Ishikawa (cell line): ENCODE data around the gene CCNI.

Experiments
- CEBPB ChIP-seq: IDR thresholded peaks from 2 replicates; pipeline ENCODE4 v1.6.1; 2012
- CREB1 ChIP-seq: IDR thresholded peaks from 2 replicates; pipeline ENCODE4 v1.6.1; 2012; ENCODE audit warnings: low read depth
- EGR1 ChIP-seq: IDR thresholded peaks from 2 replicates; pipeline ENCODE4 v1.6.1; 2012
- EP300 ChIP-seq: IDR thresholded peaks from 2 replicates; pipeline ENCODE4 v1.6.1; 2012; ENCODE audit warnings: borderline replicate concordance
- FOXM1 ChIP-seq: IDR thresholded peaks from 2 replicates; pipeline ENCODE4 v1.6.1; 2012; ENCODE audit warnings: low read depth, borderline replicate concordance
- NFIC ChIP-seq: IDR thresholded peaks from 2 replicates; pipeline ENCODE4 v1.6.1; 2012
- RAD21 ChIP-seq: IDR thresholded peaks from 2 replicates; pipeline ENCODE4 v1.6.1; 2012; ENCODE audit warnings: low read depth
- TAF1 ChIP-seq: IDR thresholded peaks from 2 replicates; pipeline ENCODE4 v1.6.1; 2012; ENCODE audit warnings: low read depth, mild to moderate bottlenecking
- TCF12 ChIP-seq: IDR thresholded peaks from 2 replicates; pipeline ENCODE4 v1.6.1; 2012; ENCODE audit warnings: low read depth
- TEAD4 ChIP-seq: IDR thresholded peaks from 2 replicates; pipeline ENCODE4 v1.6.1; 2012
- YY1 ChIP-seq: IDR thresholded peaks from 2 replicates; pipeline ENCODE4 v1.6.1; 2012; ENCODE audit warnings: low read depth
- ZBTB7A ChIP-seq: IDR thresholded peaks from 2 replicates; pipeline ENCODE4 v1.6.1; 2012; ENCODE audit warnings: low read depth
- TF ChIP-seq, protein P1 (sequence below): IDR thresholded peaks from 2 replicates; pipeline ENCODE4 v1.6.1; 2012
- TF ChIP-seq, protein P2 (sequence below): IDR thresholded peaks from 2 replicates; pipeline ENCODE4 v1.6.1; 2012; ENCODE audit warnings: low read depth, mild to moderate bottlenecking
- TF ChIP-seq, protein P3 (sequence below): IDR thresholded peaks from 2 replicates; pipeline ENCODE4 v1.6.1; 2012

CCNI gene

DNA sequence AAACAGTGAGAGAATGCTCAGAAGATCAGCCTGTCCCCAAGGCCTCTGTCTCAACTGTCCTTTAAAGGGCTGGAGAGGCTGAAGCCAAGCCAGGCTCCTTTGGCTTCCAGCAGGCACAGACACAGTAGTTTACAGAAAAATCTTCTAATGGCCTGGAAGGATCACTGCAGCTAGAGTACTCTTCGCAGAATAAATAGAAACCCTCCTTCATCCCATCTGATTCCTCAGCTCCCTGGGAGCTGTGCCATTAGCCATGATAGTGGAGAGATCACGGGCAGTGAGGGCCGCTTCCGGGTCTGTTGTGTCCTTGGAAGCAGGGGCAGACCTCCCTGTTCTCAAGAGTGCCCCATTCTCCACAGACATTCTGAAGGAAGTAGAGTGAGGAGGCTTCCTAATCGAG is 63.1 kb downstream of the CCNI start:
- TF ChIP-seq RAD21 = no peak

- TF ChIP-seq, protein P1, sequence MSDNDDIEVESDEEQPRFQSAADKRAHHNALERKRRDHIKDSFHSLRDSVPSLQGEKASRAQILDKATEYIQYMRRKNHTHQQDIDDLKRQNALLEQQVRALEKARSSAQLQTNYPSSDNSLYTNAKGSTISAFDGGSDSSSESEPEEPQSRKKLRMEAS = no peak
- TF ChIP-seq TEAD4 = no peak
- no peak for TF ChIP-seq NFIC
- TF ChIP-seq FOXM1 = no peak
- TF ChIP-seq CEBPB = no peak
- no peak for TF ChIP-seq CREB1
Measured at GRCh38 chr4:77010841-77011354, 64.9 kb downstream of the CCNI start.

GRCh38 chr4:77009511-77010115 is 66.2 kb downstream of the CCNI start:
- TF ChIP-seq TCF12 (no peak), NFIC (no peak)

DNA sequence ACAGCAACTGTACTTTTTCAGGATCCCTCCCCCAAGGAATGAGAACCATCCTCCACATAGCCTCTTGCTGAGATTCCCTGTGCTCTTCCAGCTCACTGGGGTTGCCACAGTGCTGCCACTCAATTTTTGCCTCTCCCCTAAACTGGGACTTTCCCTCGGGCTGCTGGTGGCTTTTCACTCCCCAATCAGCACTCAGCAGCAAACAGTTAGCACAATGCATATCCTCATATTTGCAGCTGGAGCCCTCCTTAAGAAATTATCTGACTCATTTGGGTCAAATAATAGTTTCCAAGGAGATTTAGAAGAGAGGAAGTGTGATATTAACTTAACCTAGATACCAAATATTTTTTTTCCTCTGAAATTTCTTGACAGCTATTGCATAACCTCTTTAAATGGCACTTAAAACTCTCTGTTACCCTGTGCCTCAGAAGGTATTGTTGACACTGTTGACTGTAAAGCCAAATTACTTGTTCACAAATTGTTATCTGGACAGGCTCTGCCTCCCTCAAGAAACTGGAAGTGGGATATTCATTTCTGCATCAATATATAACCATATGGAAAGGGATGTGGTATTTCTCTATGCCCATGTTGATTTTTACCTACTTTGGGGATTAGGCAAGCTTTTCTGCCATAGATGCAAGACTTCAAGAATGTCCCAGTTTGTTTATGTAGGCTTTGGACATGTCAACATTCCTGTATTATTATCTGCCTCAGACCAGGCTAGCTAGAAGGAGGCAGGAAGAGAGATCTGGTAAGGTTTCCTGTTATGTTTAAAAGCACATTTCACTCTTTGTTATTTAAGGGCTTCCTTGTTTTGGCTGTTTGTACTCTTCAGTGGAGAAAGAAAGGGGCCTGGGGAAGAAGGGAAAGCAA is 68.2 kb downstream of the CCNI start:
- no peak for TF ChIP-seq TAF1
- TF ChIP-seq EP300 = no peak
- no peak for TF ChIP-seq CEBPB
- TF ChIP-seq, protein P1 = no peak
- TF ChIP-seq FOXM1 = no peak
- TF ChIP-seq, protein P2, sequence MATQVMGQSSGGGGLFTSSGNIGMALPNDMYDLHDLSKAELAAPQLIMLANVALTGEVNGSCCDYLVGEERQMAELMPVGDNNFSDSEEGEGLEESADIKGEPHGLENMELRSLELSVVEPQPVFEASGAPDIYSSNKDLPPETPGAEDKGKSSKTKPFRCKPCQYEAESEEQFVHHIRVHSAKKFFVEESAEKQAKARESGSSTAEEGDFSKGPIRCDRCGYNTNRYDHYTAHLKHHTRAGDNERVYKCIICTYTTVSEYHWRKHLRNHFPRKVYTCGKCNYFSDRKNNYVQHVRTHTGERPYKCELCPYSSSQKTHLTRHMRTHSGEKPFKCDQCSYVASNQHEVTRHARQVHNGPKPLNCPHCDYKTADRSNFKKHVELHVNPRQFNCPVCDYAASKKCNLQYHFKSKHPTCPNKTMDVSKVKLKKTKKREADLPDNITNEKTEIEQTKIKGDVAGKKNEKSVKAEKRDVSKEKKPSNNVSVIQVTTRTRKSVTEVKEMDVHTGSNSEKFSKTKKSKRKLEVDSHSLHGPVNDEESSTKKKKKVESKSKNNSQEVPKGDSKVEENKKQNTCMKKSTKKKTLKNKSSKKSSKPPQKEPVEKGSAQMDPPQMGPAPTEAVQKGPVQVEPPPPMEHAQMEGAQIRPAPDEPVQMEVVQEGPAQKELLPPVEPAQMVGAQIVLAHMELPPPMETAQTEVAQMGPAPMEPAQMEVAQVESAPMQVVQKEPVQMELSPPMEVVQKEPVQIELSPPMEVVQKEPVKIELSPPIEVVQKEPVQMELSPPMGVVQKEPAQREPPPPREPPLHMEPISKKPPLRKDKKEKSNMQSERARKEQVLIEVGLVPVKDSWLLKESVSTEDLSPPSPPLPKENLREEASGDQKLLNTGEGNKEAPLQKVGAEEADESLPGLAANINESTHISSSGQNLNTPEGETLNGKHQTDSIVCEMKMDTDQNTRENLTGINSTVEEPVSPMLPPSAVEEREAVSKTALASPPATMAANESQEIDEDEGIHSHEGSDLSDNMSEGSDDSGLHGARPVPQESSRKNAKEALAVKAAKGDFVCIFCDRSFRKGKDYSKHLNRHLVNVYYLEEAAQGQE = no peak
- no peak for TF ChIP-seq RAD21
- TF ChIP-seq TEAD4 = no peak

DNA sequence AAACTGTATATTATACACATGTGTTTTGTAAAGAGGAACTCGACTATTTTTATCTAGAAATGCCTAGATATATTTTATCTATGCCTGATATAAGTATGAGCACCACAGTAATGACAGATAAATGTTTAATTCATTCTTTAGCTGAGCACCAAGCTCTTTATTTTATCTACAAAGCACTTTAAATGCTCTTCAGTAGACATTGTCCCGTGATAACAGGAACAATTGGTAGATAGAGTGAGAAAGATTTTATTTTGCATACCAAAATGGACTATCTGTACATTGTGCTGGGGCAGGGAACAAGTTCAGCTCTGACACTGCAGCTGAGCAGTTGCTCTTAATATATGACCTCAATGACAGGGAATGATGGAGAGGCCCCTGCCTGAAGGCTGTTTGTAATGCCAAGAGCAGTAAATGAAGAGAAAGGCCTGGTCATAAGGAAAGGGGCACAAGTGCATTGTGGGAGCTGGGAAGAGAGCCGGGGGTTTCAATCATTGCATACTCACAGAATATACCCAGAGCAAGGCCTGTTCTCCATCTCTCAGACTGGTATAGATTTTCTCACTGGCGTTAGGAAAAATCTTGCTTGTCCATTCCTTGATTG is 68.9 kb downstream of the CCNI start:
- TF ChIP-seq TAF1 (no peak), CREB1 (no peak), CEBPB (no peak), EP300 (no peak), YY1 (no peak), EGR1 (no peak), FOXM1 (no peak)
- TF ChIP-seq, protein P3, sequence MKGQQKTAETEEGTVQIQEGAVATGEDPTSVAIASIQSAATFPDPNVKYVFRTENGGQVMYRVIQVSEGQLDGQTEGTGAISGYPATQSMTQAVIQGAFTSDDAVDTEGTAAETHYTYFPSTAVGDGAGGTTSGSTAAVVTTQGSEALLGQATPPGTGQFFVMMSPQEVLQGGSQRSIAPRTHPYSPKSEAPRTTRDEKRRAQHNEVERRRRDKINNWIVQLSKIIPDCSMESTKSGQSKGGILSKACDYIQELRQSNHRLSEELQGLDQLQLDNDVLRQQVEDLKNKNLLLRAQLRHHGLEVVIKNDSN = no peak

DNA sequence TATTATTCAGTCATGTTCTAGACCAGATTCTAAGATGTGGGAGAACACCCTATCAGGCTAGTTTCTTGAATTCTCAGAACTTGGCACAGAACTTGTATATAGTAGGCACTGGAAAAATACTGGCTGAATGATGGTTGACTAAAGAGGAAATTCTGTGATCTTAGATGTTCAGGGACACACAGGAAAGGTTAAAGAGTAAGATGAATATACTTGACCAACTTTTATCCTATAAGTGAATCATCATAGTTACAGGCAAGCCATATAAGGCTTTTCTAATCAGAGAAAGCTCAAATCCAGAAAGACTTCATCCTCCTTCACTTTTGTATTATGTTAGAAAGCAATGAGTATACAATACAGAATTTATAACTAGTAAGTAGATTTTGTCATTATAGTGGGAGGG is 72.4 kb downstream of the CCNI start:
- TF ChIP-seq, protein P1 = no peak
- TF ChIP-seq, protein P3 = no peak
- TF ChIP-seq, protein P2 = no peak
- no peak for TF ChIP-seq CEBPB
- no peak for TF ChIP-seq ZBTB7A
- no peak for TF ChIP-seq TCF12
- TF ChIP-seq TEAD4 = no peak
- TF ChIP-seq EP300 = no peak
- TF ChIP-seq FOXM1 = no peak
- no peak for TF ChIP-seq YY1
- no peak for TF ChIP-seq CREB1
- TF ChIP-seq EGR1 = no peak
- TF ChIP-seq RAD21 = no peak
- no peak for TF ChIP-seq TAF1
- TF ChIP-seq NFIC = no peak
